Measurements from ENCODE around the gene ADAM22. TPM values are rescaled to one million over a fixed set of nuclear protein-coding genes. Genes with fewer than 3 reads are reported as not detected.

Gene ADAM22
- total RNA-seq, 1 donor from 2014 or later, result 1.6 TPM

- Mint-ChIP-seq H3K9me3 (ENCODE audit: low read depth) (no peaks in the 10 kb centered on the region), H3K27ac (ENCODE audit: unreplicated experiment) (no peak overlapping the region), H3K4me1 (ENCODE audit: low read depth) (no peaks in the 10 kb centered on the region), H3K27me3 (ENCODE audit: low read depth) (no peaks in the 10 kb centered on the region), H3K36me3 (ENCODE audit: low read depth) (no peaks in the 10 kb centered on the region), H3K4me3 (ENCODE audit: unreplicated experiment) (no peak overlapping the region)
- TF ChIP-seq CTCF (IDR thresholded peaks at IDR 0.05), result no peak
- no peak for DNase-seq (ENCODE audit: low spot score)
Observed at GRCh38 chr7:88009651-88010050, 75.6 kb downstream of the ADAM22 start.

GRCh38 chr7:88012086-88012485 is 78.0 kb downstream of the ADAM22 start:
- Mint-ChIP-seq H3K27ac (ENCODE audit: unreplicated experiment) (no peak overlapping the region), H3K36me3 (ENCODE audit: low read depth) (no peaks in the 10 kb centered on the region), H3K4me1 (ENCODE audit: low read depth) (no peaks in the 10 kb centered on the region), H3K27me3 (ENCODE audit: low read depth) (no peaks in the 10 kb centered on the region), H3K4me3 (ENCODE audit: unreplicated experiment) (no peak overlapping the region), H3K9me3 (ENCODE audit: low read depth) (no peaks in the 10 kb centered on the region)
- DNase-seq (ENCODE audit: low spot score), result no peak
- TF ChIP-seq CTCF (IDR thresholded peaks at IDR 0.05), result no peak

- Mint-ChIP-seq H3K9me3 (ENCODE audit: low read depth) (no peaks in the 10 kb centered on the region), H3K4me3 (ENCODE audit: unreplicated experiment) (no peak overlapping the region)
- no peak for TF ChIP-seq CTCF (IDR thresholded peaks at IDR 0.05)
Observed at GRCh38 chr7:88013981-88014380, 79.9 kb downstream of the ADAM22 start.

GRCh38 chr7:88014581-88014980 is 80.5 kb downstream of the ADAM22 start:
- TF ChIP-seq CTCF (IDR thresholded peaks at IDR 0.05), result no peak
- DNase-seq (ENCODE audit: low spot score), result no peak
- H3K36me3 Mint-ChIP-seq (ENCODE audit: low read depth), result no peaks in the 10 kb centered on the region
- H3K9me3 Mint-ChIP-seq (ENCODE audit: low read depth), result no peaks in the 10 kb centered on the region
- H3K4me3 Mint-ChIP-seq (ENCODE audit: unreplicated experiment), result no peak overlapping the region
- no peaks in the 10 kb centered on the region for H3K4me1 Mint-ChIP-seq (ENCODE audit: low read depth)
- H3K27ac Mint-ChIP-seq (ENCODE audit: unreplicated experiment), result no peak overlapping the region
- no peaks in the 10 kb centered on the region for H3K27me3 Mint-ChIP-seq (ENCODE audit: low read depth)

More at GRCh38 chr7:88013981-88014380, 79.9 kb downstream of the ADAM22 start:
- no peaks in the 10 kb centered on the region for H3K4me1 Mint-ChIP-seq (ENCODE audit: low read depth)
- DNase-seq (ENCODE audit: low spot score), result no peak
- no peaks in the 10 kb centered on the region for H3K36me3 Mint-ChIP-seq (ENCODE audit: low read depth)
- no peak overlapping the region for H3K27ac Mint-ChIP-seq (ENCODE audit: unreplicated experiment)
- H3K27me3 Mint-ChIP-seq (ENCODE audit: low read depth), result no peaks in the 10 kb centered on the region

GRCh38 chr7:88015309-88015708 is 81.3 kb downstream of the ADAM22 start:
- Mint-ChIP-seq H3K4me3 (ENCODE audit: unreplicated experiment) (no peak overlapping the region), H3K27ac (ENCODE audit: unreplicated experiment) (no peak overlapping the region), H3K4me1 (ENCODE audit: low read depth) (no peaks in the 10 kb centered on the region), H3K27me3 (ENCODE audit: low read depth) (no peaks in the 10 kb centered on the region), H3K36me3 (ENCODE audit: low read depth) (no peaks in the 10 kb centered on the region), H3K9me3 (ENCODE audit: low read depth) (no peaks in the 10 kb centered on the region)
- no peak for DNase-seq (ENCODE audit: low spot score)
- no peak for TF ChIP-seq CTCF (IDR thresholded peaks at IDR 0.05)
